Hematopoietic multipotent progenitor cell (in vitro differentiated cells): ENCODE results near the gene APEX1. TPM values are rescaled to one million over a fixed set of nuclear protein-coding genes. Genes with fewer than 3 reads are reported as not detected.

Experiments
- DNase-seq, 3 donors: peaks; one replicate each; pipeline ENCODE4 v3.0.0-alpha.2; 2011 to 2015; ENCODE audit warnings: low read depth in 2 of 3, low spot score in 2 of 3
- total RNA-seq: library from RNA; depleted of rRNA; stranded (reverse); fragments of >200 nt; gene quantifications from one replicate; pipeline ENCODE4 v1.2.3, GENCODE V29; 2012

Gene APEX1
- total RNA-seq, result 253 TPM

GRCh38 chr14:20454516-20455354 is at the start of gene APEX1, which contains the start of gene OSGEP:
TSS of gene APEX1 (plus strand) at chr14:20455226. CDS start at chr14:20455646, 420 bp downstream.
TSS of gene OSGEP (minus strand) at chr14:20454812. CDS start at chr14:20454683, 129 bp downstream.
- DNase-seq, result peak; percentile 94 to 100 (median 99)

GRCh38 chr14:20409226-20409625 is 45.8 kb upstream of the APEX1 start:
- DNase-seq, result no peak

- DNase-seq, result peak in 1 of 3 donors; percentile 52
Measured at GRCh38 chr14:20412411-20412810, 42.6 kb upstream of the APEX1 start.

GRCh38 chr14:20412876-20413743 is 41.9 kb upstream of the APEX1 start, which contains the start of gene TEP1:
TSS of gene TEP1 (minus strand) at chr14:20413501. CDS start at chr14:20408439, 5,062 bp downstream.
- DNase-seq, result peak; percentile 36 to 63 (median 62)

GRCh38 chr14:20413744-20414082 is 41.3 kb upstream of the APEX1 start:
- DNase-seq, result peak in 1 of 3 donors; percentile 11

- DNase-seq, result peak; percentile 21 to 86 (median 69)
Measured at GRCh38 chr14:20415782-20416206, 39.2 kb upstream of the APEX1 start.

- no peak for DNase-seq
Measured at GRCh38 chr14:20416223-20416622, 38.8 kb upstream of the APEX1 start.

- DNase-seq, result no peak
Measured at GRCh38 chr14:20417250-20418186, 37.5 kb upstream of the APEX1 start.

GRCh38 chr14:20418501-20418909 is 36.5 kb upstream of the APEX1 start:
- DNase-seq, result no peak

GRCh38 chr14:20419419-20419818 is 35.6 kb upstream of the APEX1 start:
- DNase-seq, result peak in 1 of 3 donors; percentile 5

GRCh38 chr14:20421267-20421666 is 33.8 kb upstream of the APEX1 start:
- no peak for DNase-seq

- no peak for DNase-seq
Measured at GRCh38 chr14:20422886-20423285, 32.1 kb upstream of the APEX1 start.

- DNase-seq, result no peak
Measured at GRCh38 chr14:20424851-20425250, 30.2 kb upstream of the APEX1 start.

GRCh38 chr14:20427231-20428009 is 27.6 kb upstream of the APEX1 start:
- peak in 2 of 3 donors; percentile 54 to 67 for DNase-seq

GRCh38 chr14:20428010-20428365 is 27.0 kb upstream of the APEX1 start:
- no peak for DNase-seq

GRCh38 chr14:20428802-20429201 is 26.2 kb upstream of the APEX1 start:
- peak in 1 of 3 donors; percentile 22 for DNase-seq

- peak in 1 of 3 donors; percentile 14 for DNase-seq
Measured at GRCh38 chr14:20429801-20430669, 25.0 kb upstream of the APEX1 start.
